ENCODE results near the gene FYCO1. TPM values are rescaled to one million over a fixed set of nuclear protein-coding genes. Genes with fewer than 3 reads are reported as not detected.

FYCO1 gene
- polyA plus RNA-seq, 1 donor (not counting 4 experiments of a cell fraction or from before 2014, with no cell fraction given) = 6.1 TPM

- Histone ChIP-seq H3K4me2 (ENCODE audit: control insufficient read depth, extremely low read depth, insufficient read depth, low read depth, low read length) (no peak overlapping the region), H3K9me1 (ENCODE audit: control insufficient read depth, extremely low read depth, insufficient read depth, low read length) (no peaks in the 10 kb centered on the region), H3K9ac (ENCODE audit: control insufficient read depth, extremely low read depth, insufficient read depth, low read length) (no peak overlapping the region), H3K27me3 (ENCODE audit: control insufficient read depth, extremely low read depth, insufficient read depth, low read length) (no peaks in the 10 kb centered on the region), H3K36me3 (ENCODE audit: control insufficient read depth in 2 of 2, extremely low read depth in 1 of 2, insufficient read depth in 2 of 2, low read length in 2 of 2) (peaks cover 40 to 46% of the 10 kb centered on the region in 2 experiments), H3K4me3 (ENCODE audit: control insufficient read depth in 2 of 3, extremely low read depth in 1 of 3, insufficient read depth in 2 of 3, low read depth in 1 of 3, low read length in 3 of 3) (no peak overlapping the region), H3K27ac (ENCODE audit: control insufficient read depth, insufficient read depth, low read length) (no peak overlapping the region), H3K4me1 (ENCODE audit: control insufficient read depth, extremely low read depth, insufficient read depth, low read length) (peaks cover 8% of the 10 kb centered on the region), H2AFZ (ENCODE audit: control insufficient read depth, low read length) (no peak overlapping the region), H4K20me1 (ENCODE audit: control insufficient read depth, extremely low read depth, insufficient read depth, low read length) (no peaks in the 10 kb centered on the region), H3K9me3 (ENCODE audit: control insufficient read depth, low read depth, low read length) (no peaks in the 10 kb centered on the region), H3K79me2 (ENCODE audit: control insufficient read depth, insufficient read depth, low read length) (no peaks in the 10 kb centered on the region)
- dilution Hi-C loops (cut with MboI; ENCODE audit: extremely low pct_ligation_motif_present, low sequenced_read_pairs) = no loop called here
- TF ChIP-seq CTCF (optimal IDR thresholded peaks at IDR 0.05 in 1 of 3, IDR thresholded peaks at IDR 0.05 in 1 of 3, conservative IDR thresholded peaks at IDR 0.05 in 1 of 3; ENCODE audit: extremely low read depth in 1 of 3, insufficient read depth in 2 of 3, low read length in 3 of 3) (no peak), EZH2 (IDR thresholded peaks at IDR 0.05; ENCODE audit: low read length) (no peak)
- no peak for DNase-seq (ENCODE audit: low read depth, low spot score)
- no peak for FAIRE-seq
These were observed 39.9 kb downstream of the FYCO1 start for GRCh38 chr3:45955706-45956105.

DNA sequence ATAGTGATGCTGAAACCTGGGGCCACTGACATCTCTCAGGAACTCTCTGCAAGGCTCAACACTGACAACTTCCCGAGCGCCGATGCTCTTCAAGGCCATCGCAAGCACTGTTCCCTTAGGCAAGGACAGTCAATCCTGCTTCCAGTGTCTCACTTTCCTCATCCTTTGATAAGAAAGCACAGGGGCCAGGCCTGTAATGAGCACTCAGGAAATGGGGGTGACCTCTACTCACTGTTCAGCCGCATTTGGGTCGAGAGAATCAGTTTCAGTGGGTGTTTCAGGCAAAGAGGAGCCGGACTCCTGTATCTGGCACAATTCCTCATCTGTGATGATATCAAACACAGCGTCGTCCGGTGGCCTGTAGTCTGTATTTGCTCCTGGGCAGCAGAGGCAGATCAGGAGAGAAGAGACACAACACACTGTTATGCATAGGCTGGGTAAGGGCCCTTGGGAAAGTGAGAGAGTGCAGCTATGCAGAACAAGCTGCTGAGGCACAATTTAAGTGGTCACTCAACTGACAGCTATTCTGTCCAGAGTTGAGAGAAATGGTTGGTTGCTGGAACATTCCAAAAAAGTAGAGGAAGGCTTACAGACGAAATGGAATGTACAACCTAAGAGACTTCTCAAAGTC, 40.5 kb downstream of the FYCO1 start:
- Histone ChIP-seq H3K4me2 (ENCODE audit: control insufficient read depth, extremely low read depth, insufficient read depth, low read depth, low read length) (no peak overlapping the region), H3K4me3 (ENCODE audit: control insufficient read depth in 2 of 3, extremely low read depth in 1 of 3, insufficient read depth in 2 of 3, low read depth in 1 of 3, low read length in 3 of 3) (no peak overlapping the region), H3K4me1 (ENCODE audit: control insufficient read depth, extremely low read depth, insufficient read depth, low read length) (peaks cover 6% of the 10 kb centered on the region), H2AFZ (ENCODE audit: control insufficient read depth, low read length) (no peak overlapping the region), H4K20me1 (ENCODE audit: control insufficient read depth, extremely low read depth, insufficient read depth, low read length) (no peaks in the 10 kb centered on the region), H3K9me3 (ENCODE audit: control insufficient read depth, low read depth, low read length) (no peaks in the 10 kb centered on the region), H3K27me3 (ENCODE audit: control insufficient read depth, extremely low read depth, insufficient read depth, low read length) (no peaks in the 10 kb centered on the region), H3K36me3 (ENCODE audit: control insufficient read depth in 2 of 2, extremely low read depth in 1 of 2, insufficient read depth in 2 of 2, low read length in 2 of 2) (peaks cover 41 to 45% of the 10 kb centered on the region in 2 experiments), H3K79me2 (ENCODE audit: control insufficient read depth, insufficient read depth, low read length) (no peaks in the 10 kb centered on the region), H3K27ac (ENCODE audit: control insufficient read depth, insufficient read depth, low read length) (no peak overlapping the region), H3K9me1 (ENCODE audit: control insufficient read depth, extremely low read depth, insufficient read depth, low read length) (no peaks in the 10 kb centered on the region), H3K9ac (ENCODE audit: control insufficient read depth, extremely low read depth, insufficient read depth, low read length) (no peak overlapping the region)
- no peak for FAIRE-seq
- no peak for DNase-seq (ENCODE audit: low read depth, low spot score)
- TF ChIP-seq EZH2 (IDR thresholded peaks at IDR 0.05; ENCODE audit: low read length) (no peak), CTCF (optimal IDR thresholded peaks at IDR 0.05 in 1 of 3, IDR thresholded peaks at IDR 0.05 in 1 of 3, conservative IDR thresholded peaks at IDR 0.05 in 1 of 3; ENCODE audit: extremely low read depth in 1 of 3, insufficient read depth in 2 of 3, low read length in 3 of 3) (no peak)
- dilution Hi-C loops (cut with MboI; ENCODE audit: extremely low pct_ligation_motif_present, low sequenced_read_pairs) = no loop called here
